Mesothelial cell of epicardium (in vitro differentiated cells): ENCODE measurements around the gene COL26A1. TPM values are rescaled to one million over a fixed set of nuclear protein-coding genes. Genes with fewer than 3 reads are reported as not detected.
"Not testable (repeated sequence)": the region's sequence is repeated elsewhere in the genome, so short reads cannot be mapped to it uniquely, and the experiment has no call there.

Source experiments
- DNase-seq, 2 experiments: peaks; one replicate each; pipeline ENCODE4 v3.0.0; 2021; ENCODE audit warnings: low spot score in 2 of 2; ENCODE audit not compliant: unreplicated experiment in 2 of 2
- H3K27ac Mint-ChIP-seq: 2 replicates; pipeline ENCODE4 v1.8.0; 2021; ENCODE audit warnings: mixed read lengths
- H3K27me3 Mint-ChIP-seq: 2 replicates; pipeline ENCODE4 v1.8.0; 2021; ENCODE audit warnings: low read depth, mixed read lengths
- H3K36me3 Mint-ChIP-seq: 2 replicates; pipeline ENCODE4 v1.8.0; 2021; ENCODE audit warnings: mixed read lengths
- H3K4me1 Mint-ChIP-seq: 2 replicates; pipeline ENCODE4 v1.8.0; 2021; ENCODE audit warnings: mixed read lengths
- H3K4me3 Mint-ChIP-seq: 2 replicates; pipeline ENCODE4 v1.8.0; 2021; ENCODE audit warnings: mild to moderate bottlenecking, moderate library complexity, mixed read lengths
- H3K9me3 Mint-ChIP-seq: 2 replicates; pipeline ENCODE4 v1.8.0; 2021; ENCODE audit warnings: mixed read lengths
- CTCF ChIP-seq: fragments of 200-600 bp; sonication (generic); IDR thresholded peaks from one replicate; pipeline ENCODE4 v1.5.0; 2021; ENCODE audit warnings: antibody characterized with exemption; ENCODE audit not compliant: unreplicated experiment
- total RNA-seq: library from RNA; stranded (reverse); gene quantifications from 3 replicates; pipeline ENCODE4 v1.2.1, GENCODE V29; 2021

Gene COL26A1
- total RNA-seq, 1 donor from 2014 or later, result 105 TPM

GRCh38 chr7:101494602-101495329 is 132.1 kb downstream of the COL26A1 start:
- TF ChIP-seq CTCF, result no peak
- Mint-ChIP-seq H3K4me3 (peak overlapping the region; percentile 50), H3K4me1 (peaks cover 17% of the 10 kb centered on the region), H3K27me3 (no peaks in the 10 kb centered on the region), H3K9me3 (no peaks in the 10 kb centered on the region), H3K36me3 (peaks cover 2% of the 10 kb centered on the region), H3K27ac (peak overlapping the region; percentile 96)
- no peak for DNase-seq

GRCh38 chr7:101496017-101496416 is 133.3 kb downstream of the COL26A1 start:
- H3K27ac Mint-ChIP-seq, result no peak overlapping the region
- peaks cover 17% of the 10 kb centered on the region for H3K4me1 Mint-ChIP-seq
- H3K9me3 Mint-ChIP-seq, result no peaks in the 10 kb centered on the region
- peaks cover 2% of the 10 kb centered on the region for H3K36me3 Mint-ChIP-seq
- TF ChIP-seq CTCF, result no peak
- DNase-seq, result no peak
- no peak overlapping the region for H3K4me3 Mint-ChIP-seq
- no peaks in the 10 kb centered on the region for H3K27me3 Mint-ChIP-seq

GRCh38 chr7:101501351-101501750 is 138.7 kb downstream of the COL26A1 start:
- Mint-ChIP-seq H3K27me3 (no peaks in the 10 kb centered on the region), H3K36me3 (no peaks in the 10 kb centered on the region), H3K4me3 (no peak overlapping the region), H3K4me1 (peaks cover 4% of the 10 kb centered on the region), H3K27ac (no peak overlapping the region), H3K9me3 (no peaks in the 10 kb centered on the region)
- TF ChIP-seq CTCF, result no peak
- DNase-seq, result no peak

- no peak overlapping the region for H3K4me3 Mint-ChIP-seq
- no peaks in the 10 kb centered on the region for H3K36me3 Mint-ChIP-seq
- no peaks in the 10 kb centered on the region for H3K27me3 Mint-ChIP-seq
- H3K9me3 Mint-ChIP-seq, result no peaks in the 10 kb centered on the region
- DNase-seq, result no peak
- TF ChIP-seq CTCF, result no peak
- peaks cover 15% of the 10 kb centered on the region for H3K4me1 Mint-ChIP-seq
- no peak overlapping the region for H3K27ac Mint-ChIP-seq
Observed at GRCh38 chr7:101502466-101503098, 139.9 kb downstream of the COL26A1 start.

GRCh38 chr7:101505510-101505909 is 142.8 kb downstream of the COL26A1 start:
- not testable (repeated sequence) for H3K36me3 Mint-ChIP-seq, H3K4me3 Mint-ChIP-seq, DNase-seq, H3K27ac Mint-ChIP-seq, H3K9me3 Mint-ChIP-seq, H3K27me3 Mint-ChIP-seq
- peaks cover 19% of the 10 kb centered on the region for H3K4me1 Mint-ChIP-seq

- no peaks in the 10 kb centered on the region for H3K9me3 Mint-ChIP-seq
- H3K4me1 Mint-ChIP-seq, result peaks cover 19% of the 10 kb centered on the region
- no peaks in the 10 kb centered on the region for H3K27me3 Mint-ChIP-seq
- DNase-seq, result no peak
- no peak overlapping the region for H3K4me3 Mint-ChIP-seq
- H3K27ac Mint-ChIP-seq, result no peak overlapping the region
- no peak for TF ChIP-seq CTCF
- H3K36me3 Mint-ChIP-seq, result peaks cover 2% of the 10 kb centered on the region
Observed at GRCh38 chr7:101506531-101506930, 143.9 kb downstream of the COL26A1 start.
